ENCODE measurements around the gene EFCC1.

- TF ChIP-seq POLR2A (IDR thresholded peaks at IDR 0.05) (no peak), CTCF (IDR thresholded peaks at IDR 0.05) (no peak)
Measured at GRCh38 chr3:129028866-129029265, 27.8 kb downstream of the EFCC1 start.

All from esophagus squamous epithelium (tissue), 4 donors.